Nucleus accumbens (tissue), 56 donors: Measurements from ENCODE around the gene OBSL1.

Experiments
- DNase-seq, 56 donors: peaks; one replicate each; lab custom pipeline; 2025; lab: John Stamatoyannopoulos, UW

OBSL1 gene

GRCh38 chr2:219519526-219519916, 51.8 kb downstream of the OBSL1 start:
- no peak for DNase-seq

- no peak for DNase-seq
These were observed 53.2 kb downstream of the OBSL1 start for GRCh38 chr2:219517954-219518778.

- DNase-seq: peak in 1 of 56 donors; percentile 6
These were observed 54.5 kb downstream of the OBSL1 start for GRCh38 chr2:219516888-219517287.

GRCh38 chr2:219515874-219516629, 55.3 kb downstream of the OBSL1 start:
- DNase-seq: peak in 24 of 56 donors; percentile 6 to 73 (median 38)

GRCh38 chr2:219514836-219515235, 56.5 kb downstream of the OBSL1 start:
- no peak for DNase-seq

GRCh38 chr2:219514196-219514761, 57.1 kb downstream of the OBSL1 start, which contains the start of gene ASIC4:
TSS of gene ASIC4 (plus strand) at chr2:219514482. CDS start at chr2:219514725, 243 bp downstream.
- peak in 10 of 56 donors; percentile 3 to 39 (median 24) for DNase-seq

GRCh38 chr2:219513787-219514186, 57.6 kb downstream of the OBSL1 start:
- peak in 1 of 56 donors; percentile 20 for DNase-seq

- DNase-seq: no peak
These were observed 58.7 kb downstream of the OBSL1 start for GRCh38 chr2:219512524-219513216.

GRCh38 chr2:219511547-219512325, 59.6 kb downstream of the OBSL1 start:
- DNase-seq: peak in 2 of 56 donors; percentile 6 to 17

- DNase-seq: no peak
These were observed 60.7 kb downstream of the OBSL1 start for GRCh38 chr2:219510512-219511135.

- peak in 40 of 56 donors; percentile 9 to 69 (median 40) for DNase-seq
These were observed 61.4 kb downstream of the OBSL1 start for GRCh38 chr2:219509780-219510511.

- peak in 7 of 56 donors; percentile 22 to 71 (median 31) for DNase-seq
These were observed 62.2 kb downstream of the OBSL1 start for GRCh38 chr2:219508971-219509779.

GRCh38 chr2:219508444-219508734, 63.0 kb downstream of the OBSL1 start:
- DNase-seq: no peak

- no peak for DNase-seq
These were observed 63.5 kb downstream of the OBSL1 start for GRCh38 chr2:219507581-219508443.

- DNase-seq: peak in 4 of 56 donors; percentile 13 to 24 (median 20)
These were observed 64.4 kb downstream of the OBSL1 start for GRCh38 chr2:219506802-219507526.

GRCh38 chr2:219506153-219506801, 65.1 kb downstream of the OBSL1 start:
- no peak for DNase-seq
